BJ (cell line): ENCODE data around the gene LIN7A. TPM values are rescaled to one million over a fixed set of nuclear protein-coding genes. Genes with fewer than 3 reads are reported as not detected.

Experiments
- CTCF ChIA-PET: fragments of 350-600 bp; formaldehyde crosslinking; extraction: SDS; loops from one replicate; lab custom pipeline; 2021; ENCODE audit warnings: antibody characterized with exemption, inconsistent platforms; lab: Yijun Ruan, JAX
- POLR2A ChIA-PET: fragments of 300-600 bp; sonication (Branson Sonifier 250); formaldehyde crosslinking; extraction: SDS; loops from one replicate; lab custom pipeline; 2021; ENCODE audit warnings: antibody characterized with exemption; lab: Charles Lee
- DNase-seq: peaks from one replicate; pipeline ENCODE4 v3.0.0-alpha.2; 2011; ENCODE audit warnings: low read depth
- H3K27me3 ChIP-seq: 2 replicates; pipeline ENCODE4 v1.6.0; 2011; ENCODE audit warnings: low read length; ENCODE audit not compliant: control insufficient read depth, insufficient read depth
- H3K36me3 ChIP-seq: 2 replicates; pipeline ENCODE4 v1.5.1; 2011; ENCODE audit warnings: low read length; ENCODE audit not compliant: control insufficient read depth, insufficient read depth
- H3K4me3 ChIP-seq: 2 replicates; pipeline ENCODE4 v1.5.1; 2011; ENCODE audit warnings: low read depth, mild to moderate bottlenecking, control low read depth, low read length
- polyA plus RNA-seq: library from polyadenylated mRNA; depleted of rRNA; stranded (reverse); fragments of >200 nt; gene quantifications from 2 replicates; pipeline ENCODE4 v1.2.3, GENCODE V29; 2011; rRNA removed
- small RNA-seq: library from RNA; depleted of rRNA; stranded (forward); fragments of <200 nt; gene quantifications from one replicate; pipeline ENCODE3, GENCODE V24; 2012; ENCODE audit warnings: low replicate concordance, low read depth; ENCODE audit not compliant: insufficient read length
- TF ChIP-seq, protein P1 (sequence below): IDR thresholded peaks from 2 replicates; pipeline ENCODE4 v1.5.1; 2011; ENCODE audit warnings: low read depth, mild to moderate bottlenecking, control low read depth, inconsistent platforms, low read length, moderate library complexity; ENCODE audit not compliant: insufficient read depth

LIN7A gene
- polyA plus RNA-seq, 1 experiment, result 15.4 TPM

DNA sequence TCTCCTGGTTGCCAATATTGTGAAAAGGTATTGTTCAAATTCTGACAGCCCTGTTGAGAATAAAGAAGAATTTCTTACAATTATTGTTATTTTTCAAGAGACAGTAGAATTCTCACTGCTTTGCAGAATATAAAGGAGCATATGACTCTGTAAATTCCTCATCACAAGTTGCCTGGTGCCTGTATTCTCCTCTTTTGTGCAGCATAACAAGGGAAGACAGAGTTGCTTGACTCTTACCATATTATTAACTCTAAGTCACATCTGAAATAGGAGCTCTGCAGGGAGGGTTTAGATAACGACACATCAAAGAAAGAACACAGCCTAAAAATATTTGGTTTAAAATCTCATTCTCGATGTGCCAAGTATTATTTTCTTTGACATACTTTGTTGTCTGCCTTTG, 189.9 kb downstream of the LIN7A start:
- DNase-seq, result no peak
- H3K4me3 ChIP-seq, result no peak overlapping the region
- ChIA-PET POLR2A (no interaction called here), CTCF (interaction anchor here (0.7 kb wide), 1 partner anchor 24 kb away, joined by 3 read pairs; no protein-coding TSS in a partner anchor)
- no peaks in the 10 kb centered on the region for H3K36me3 ChIP-seq
- no peaks in the 10 kb centered on the region for H3K27me3 ChIP-seq
- TF ChIP-seq, protein P1, sequence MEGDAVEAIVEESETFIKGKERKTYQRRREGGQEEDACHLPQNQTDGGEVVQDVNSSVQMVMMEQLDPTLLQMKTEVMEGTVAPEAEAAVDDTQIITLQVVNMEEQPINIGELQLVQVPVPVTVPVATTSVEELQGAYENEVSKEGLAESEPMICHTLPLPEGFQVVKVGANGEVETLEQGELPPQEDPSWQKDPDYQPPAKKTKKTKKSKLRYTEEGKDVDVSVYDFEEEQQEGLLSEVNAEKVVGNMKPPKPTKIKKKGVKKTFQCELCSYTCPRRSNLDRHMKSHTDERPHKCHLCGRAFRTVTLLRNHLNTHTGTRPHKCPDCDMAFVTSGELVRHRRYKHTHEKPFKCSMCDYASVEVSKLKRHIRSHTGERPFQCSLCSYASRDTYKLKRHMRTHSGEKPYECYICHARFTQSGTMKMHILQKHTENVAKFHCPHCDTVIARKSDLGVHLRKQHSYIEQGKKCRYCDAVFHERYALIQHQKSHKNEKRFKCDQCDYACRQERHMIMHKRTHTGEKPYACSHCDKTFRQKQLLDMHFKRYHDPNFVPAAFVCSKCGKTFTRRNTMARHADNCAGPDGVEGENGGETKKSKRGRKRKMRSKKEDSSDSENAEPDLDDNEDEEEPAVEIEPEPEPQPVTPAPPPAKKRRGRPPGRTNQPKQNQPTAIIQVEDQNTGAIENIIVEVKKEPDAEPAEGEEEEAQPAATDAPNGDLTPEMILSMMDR, result no peak

DNA sequence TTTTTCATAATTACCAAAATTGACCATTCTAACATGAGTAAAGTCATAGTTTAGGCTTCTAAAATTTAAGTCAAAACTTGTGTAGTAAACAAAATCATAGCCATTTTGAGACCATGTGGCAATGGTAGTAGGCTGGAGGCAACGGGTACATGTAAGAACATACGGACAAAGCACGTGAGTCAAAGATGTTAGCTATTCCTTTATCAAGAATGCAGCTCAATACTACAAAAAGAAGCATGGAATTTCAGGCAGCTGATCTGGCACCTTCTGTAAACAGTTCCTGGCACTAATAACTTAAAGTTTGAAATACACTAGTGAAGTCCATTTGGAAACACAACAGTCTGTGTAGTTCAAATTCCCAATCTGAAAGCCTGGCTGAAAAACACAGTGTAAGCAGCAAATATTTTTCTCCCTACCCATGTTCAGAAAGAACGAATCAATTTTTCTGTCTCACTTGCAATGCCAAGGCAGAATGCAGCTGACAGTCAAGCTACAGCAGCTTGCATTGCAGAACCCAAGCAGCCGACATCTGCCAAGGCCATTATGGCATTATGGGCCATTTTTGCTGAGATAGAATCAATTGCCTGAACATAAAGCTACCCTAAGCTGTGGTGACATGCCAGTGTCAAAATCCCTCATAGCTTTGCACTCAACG, 191.8 kb downstream of the LIN7A start:
- CTCF ChIA-PET, result interaction anchor here (0.7 kb wide), 1 partner anchor 18 kb away, joined by 3 read pairs; no protein-coding TSS in a partner anchor
- Histone ChIP-seq H3K36me3 (no peaks in the 10 kb centered on the region), H3K27me3 (no peaks in the 10 kb centered on the region), H3K4me3 (no peak overlapping the region)
- no peak for DNase-seq
- POLR2A ChIA-PET, result interaction anchor here (0.6 kb wide), 1 partner anchor 81 kb away, joined by 3 read pairs; no protein-coding TSS in a partner anchor
- TF ChIP-seq, protein P1, result no peak

Small RNAs within 50 kb of the gene (small RNA-seq; reads per million reads assigned to genes)
- gene MIR617 (not detected), gene MIR618 (not detected)

Other genes with a start within 250 kb of the LIN7A start
- 0.06 TPM in 1 of 2 replicates, not detected in the other for gene MYF6, start 230.3 kb downstream of the LIN7A start, polyA plus RNA-seq
- gene MYF5, start 221.0 kb downstream of the LIN7A start, polyA plus RNA-seq, result not detected in 2 replicates
- 6.2 and 10.2 TPM in 2 replicates for gene ACSS3, start 140.1 kb upstream of the LIN7A start, polyA plus RNA-seq